ENCODE results near the gene ANKRD30BL. TPM values are rescaled to one million over a fixed set of nuclear protein-coding genes. Genes with fewer than 3 reads are reported as not detected.
"Not testable (repeated sequence)": the region's sequence is repeated elsewhere in the genome, so short reads cannot be mapped to it uniquely, and the experiment has no call there.

ANKRD30BL gene, protein sequence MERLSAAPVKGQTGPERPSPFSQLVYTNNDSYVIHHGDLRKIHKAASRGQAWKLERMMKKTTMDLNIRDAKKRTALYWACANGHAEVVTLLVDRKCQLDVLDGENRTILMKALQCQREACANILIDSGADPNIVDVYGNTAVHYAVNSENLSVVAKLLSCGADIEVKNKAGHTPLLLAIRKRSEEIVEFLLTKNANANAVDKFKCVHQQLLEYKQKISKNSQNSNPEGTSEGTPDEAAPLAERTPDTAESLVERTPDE
- total RNA-seq (under 1 TPM in 2 of 9 donors, not detected in 7; 0.14 to 0.55 TPM), polyA plus RNA-seq (under 1 TPM in 2 of 3 donors, not detected in 1; 0.13 to 0.24 TPM)
- long read RNA-seq, donor 1 = 0 reads
- long read RNA-seq, donor 2 = 0 reads
- long read RNA-seq, donor 3, partial matches to known transcripts = 0 of 1 reads
- long read RNA-seq, donor 3, other reads (novel, unspliced or antisense) = 0 of 1 reads
- long read RNA-seq, donor 4 = 0 reads
- long read RNA-seq, donor 5 = 0 reads
- long read RNA-seq, donor 6, partial matches to known transcripts = 0 of 1 reads
- long read RNA-seq, donor 6, other reads (novel, unspliced or antisense) = 1 of 1 reads
- long read RNA-seq, donor 7 = 0 reads
- long read RNA-seq, donor 8 = 0 reads
- long read RNA-seq, donor 9 = 0 reads
- long read RNA-seq, donor 10 = 0 reads

DNA sequence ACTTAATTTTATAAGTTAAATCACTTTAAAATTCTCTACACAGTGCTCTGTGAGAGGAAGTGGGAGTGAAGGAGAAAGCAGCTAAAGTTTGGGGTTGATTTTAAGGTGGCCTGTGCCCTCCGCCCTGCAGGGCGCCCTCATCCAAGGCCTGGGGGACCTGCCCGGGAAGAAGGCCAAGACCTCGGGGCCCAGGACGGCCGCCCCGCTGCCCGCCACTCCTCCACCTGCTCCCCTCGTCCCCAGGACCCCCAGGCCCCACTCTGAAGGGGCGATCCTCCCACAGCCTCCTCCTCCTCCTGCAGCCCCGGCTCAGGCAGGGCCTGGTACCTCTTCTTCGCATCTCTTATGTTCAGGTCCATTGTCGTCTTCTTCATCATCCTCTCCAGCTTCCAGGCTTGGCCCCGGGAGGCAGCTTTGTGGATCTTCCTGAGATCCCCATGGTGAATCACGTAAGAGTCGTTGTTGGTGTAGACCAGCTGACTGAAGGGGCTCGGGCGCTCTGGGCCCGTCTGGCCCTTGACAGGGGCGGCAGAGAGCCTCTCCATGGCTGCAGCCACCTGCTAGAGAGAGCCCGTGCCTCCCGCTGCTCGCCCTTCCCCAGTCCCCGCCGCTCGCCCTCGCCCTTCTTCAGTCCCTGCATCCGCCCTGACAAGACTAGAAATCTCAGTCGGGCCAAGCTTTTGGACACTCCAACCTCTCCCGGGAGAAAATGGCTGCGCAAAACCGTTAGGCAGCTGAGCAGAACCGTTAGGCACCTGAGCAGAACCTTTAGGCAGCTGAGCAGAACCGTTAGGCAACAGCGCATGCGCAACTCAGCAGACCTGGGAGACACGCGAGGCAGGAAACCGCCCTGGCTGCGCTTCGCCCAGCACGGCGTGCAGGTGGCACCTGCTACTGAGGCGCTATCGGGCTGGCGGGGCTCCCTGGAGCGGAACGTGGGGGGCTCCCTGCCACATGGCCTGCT lies at the start of gene ANKRD30BL:
Gene ANKRD30BL (minus strand): TSS at position 792 of the 964 bp plus-strand sequence. CDS start 247 bp downstream, at position 545.
- H3K36me3 ChIP-seq (replicated peaks in 1 of 2); intact Hi-C loops (cut with DNase I); H3K4me1 ChIP-seq (replicated peaks in 1 of 2); H3K9me3 ChIP-seq (replicated peaks in 1 of 3); H3K27me3 ChIP-seq; H3K4me3 ChIP-seq; DNase-seq; H3K27ac ChIP-seq: not testable (repeated sequence)
- 85 to 88% (median 87%) methylated on average over 28 to 48 of the region's 48 CpGs for WGBS, 4 donors

DNA sequence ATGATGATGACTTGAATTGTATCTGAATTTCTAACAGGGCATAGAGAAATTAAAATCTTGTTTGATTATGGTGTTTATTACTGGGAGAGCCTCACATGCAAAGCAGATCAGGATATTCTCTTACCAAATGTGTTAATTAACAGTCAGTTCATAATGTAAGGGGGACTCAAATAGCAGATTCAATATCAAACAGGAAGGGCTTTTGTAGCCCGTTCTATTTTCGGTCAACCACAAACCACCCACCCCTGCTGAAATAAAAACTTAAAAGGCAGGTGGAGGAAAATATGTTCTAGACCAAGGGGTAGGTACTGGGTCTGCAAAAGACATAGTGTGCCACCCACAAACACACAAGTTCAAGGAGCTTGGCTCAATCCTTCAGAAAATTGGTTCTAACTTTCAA lies 41.1 kb upstream of the ANKRD30BL start:
- DNase-seq; H3K27me3 ChIP-seq; H3K27ac ChIP-seq; H3K36me3 ChIP-seq (replicated peaks in 1 of 2); H3K4me3 ChIP-seq; intact Hi-C loops (cut with DNase I); H3K4me1 ChIP-seq (replicated peaks in 1 of 2); H3K9me3 ChIP-seq (replicated peaks in 1 of 3): not testable (repeated sequence)
- WGBS, 4 donors = 75 to 93% (median 79%) methylated on average over 2 of the region's 2 CpGs

DNA sequence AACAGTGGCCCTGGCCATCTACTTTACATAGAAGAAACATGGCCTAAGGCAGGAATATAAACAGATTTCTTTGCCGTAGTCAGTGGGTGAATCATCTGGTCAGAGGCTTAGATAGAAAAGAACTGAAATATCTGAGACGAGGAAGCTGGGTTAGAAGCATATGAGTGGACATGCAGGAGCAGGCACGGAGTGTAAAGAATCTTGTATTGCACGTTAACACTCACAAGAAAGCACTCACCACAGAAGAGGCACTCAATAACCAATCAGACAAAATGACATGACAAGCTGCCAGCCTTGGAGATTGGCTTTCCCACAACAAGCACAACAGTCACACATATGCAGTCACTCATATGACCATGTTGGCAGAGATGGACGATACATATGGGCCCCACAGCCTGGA lies 31.1 kb upstream of the ANKRD30BL start:
- H3K27me3 ChIP-seq; H3K27ac ChIP-seq; DNase-seq; H3K36me3 ChIP-seq (replicated peaks in 1 of 2); H3K4me1 ChIP-seq (replicated peaks in 1 of 2); H3K4me3 ChIP-seq; intact Hi-C loops (cut with DNase I); H3K9me3 ChIP-seq (replicated peaks in 1 of 3): not testable (repeated sequence)
- 77 to 83% (median 82%) methylated on average over 5 of the region's 5 CpGs for WGBS, 4 donors

DNA sequence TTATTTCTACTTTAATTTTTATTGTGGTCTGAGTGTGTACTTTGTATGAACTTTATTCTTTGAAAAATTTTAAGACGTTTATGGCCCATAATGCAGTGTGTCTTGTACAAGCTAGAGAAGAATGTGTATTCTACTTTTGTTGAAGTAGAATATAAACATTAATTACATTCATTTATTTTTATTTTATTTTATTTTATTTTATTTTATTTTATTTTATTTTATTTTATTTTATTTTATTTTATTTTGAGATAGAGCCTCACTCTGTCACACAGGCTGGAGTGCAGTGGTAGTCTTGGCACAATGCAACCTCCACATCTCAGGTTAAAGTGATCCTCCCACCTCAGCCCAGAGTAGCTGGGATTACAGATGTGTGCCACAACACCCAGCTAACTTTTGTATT lies 5.3 kb upstream of the ANKRD30BL start:
- H3K9me3 ChIP-seq (replicated peaks in 1 of 3); DNase-seq; H3K4me1 ChIP-seq (replicated peaks in 1 of 2); H3K27ac ChIP-seq; H3K4me3 ChIP-seq; H3K27me3 ChIP-seq; H3K36me3 ChIP-seq (replicated peaks in 1 of 2); intact Hi-C loops (cut with DNase I): not testable (repeated sequence)
- 63 to 82% (median 69%) methylated on average over 1 of the region's 1 CpG for WGBS, 4 donors

DNA sequence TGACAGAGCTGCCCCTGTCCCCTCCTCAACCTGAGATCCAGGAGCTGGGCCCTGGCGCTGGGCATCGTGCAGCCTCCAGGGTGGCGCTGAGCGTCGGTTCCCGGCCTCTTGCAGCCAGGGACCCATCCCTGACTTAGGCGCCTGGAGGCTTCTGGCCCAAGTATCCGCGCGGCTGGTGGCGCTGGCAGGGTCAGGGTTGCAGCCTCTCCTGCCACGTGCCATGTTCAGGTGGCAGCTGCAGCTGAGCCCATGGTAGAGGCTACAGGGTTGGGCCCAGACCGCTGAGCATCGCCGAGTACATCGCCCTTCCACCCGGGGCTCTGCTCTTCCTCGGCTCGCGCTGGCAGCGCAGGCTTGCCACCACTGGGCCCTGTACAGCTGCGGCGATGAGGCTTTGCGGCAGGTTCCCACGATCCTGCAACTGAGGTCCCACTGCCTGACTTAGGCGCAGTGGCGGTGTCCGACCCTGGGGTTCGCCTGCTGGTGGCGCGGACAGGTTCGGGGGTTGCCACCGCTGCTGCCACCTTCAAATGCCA lies 441 bp upstream of the ANKRD30BL start:
- DNase-seq; H3K9me3 ChIP-seq (replicated peaks in 1 of 3); H3K4me3 ChIP-seq; H3K4me1 ChIP-seq (replicated peaks in 1 of 2); H3K27me3 ChIP-seq; H3K36me3 ChIP-seq (replicated peaks in 1 of 2); H3K27ac ChIP-seq; intact Hi-C loops (cut with DNase I): not testable (repeated sequence)
- WGBS, 4 donors = 80 to 89% (median 87%) methylated on average over 2 to 33 of the region's 33 CpGs

DNA sequence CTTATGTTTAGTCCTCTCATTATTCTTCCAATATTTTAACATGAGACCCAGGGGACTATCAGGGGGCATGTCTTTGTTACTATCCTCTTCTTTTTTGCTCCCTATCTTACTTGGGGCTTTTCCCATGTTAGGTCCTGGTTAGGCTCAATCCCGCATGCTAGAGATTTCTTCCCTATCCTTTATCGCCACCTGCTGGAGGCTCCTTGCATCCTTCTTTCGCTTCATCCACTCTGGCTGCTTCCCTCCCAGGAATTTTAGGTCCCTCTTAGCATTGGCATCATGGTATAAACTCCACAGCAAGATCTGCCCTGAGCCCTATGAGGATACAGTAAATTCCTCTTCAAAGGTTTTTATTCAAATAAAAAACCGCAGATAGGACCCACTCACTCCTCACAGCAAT lies 15.0 kb downstream of the ANKRD30BL start:
- H3K4me3 ChIP-seq; H3K9me3 ChIP-seq (replicated peaks in 1 of 3); H3K36me3 ChIP-seq (replicated peaks in 1 of 2); intact Hi-C loops (cut with DNase I); H3K27ac ChIP-seq; H3K4me1 ChIP-seq (replicated peaks in 1 of 2); H3K27me3 ChIP-seq: not testable (repeated sequence)
- 2 to 8% (median 4%) methylated on average over 4 of the region's 4 CpGs for WGBS, 4 donors
- peak; percentile 22 to 81 (median 55) for DNase-seq
- TF ChIP-seq, protein P1, sequence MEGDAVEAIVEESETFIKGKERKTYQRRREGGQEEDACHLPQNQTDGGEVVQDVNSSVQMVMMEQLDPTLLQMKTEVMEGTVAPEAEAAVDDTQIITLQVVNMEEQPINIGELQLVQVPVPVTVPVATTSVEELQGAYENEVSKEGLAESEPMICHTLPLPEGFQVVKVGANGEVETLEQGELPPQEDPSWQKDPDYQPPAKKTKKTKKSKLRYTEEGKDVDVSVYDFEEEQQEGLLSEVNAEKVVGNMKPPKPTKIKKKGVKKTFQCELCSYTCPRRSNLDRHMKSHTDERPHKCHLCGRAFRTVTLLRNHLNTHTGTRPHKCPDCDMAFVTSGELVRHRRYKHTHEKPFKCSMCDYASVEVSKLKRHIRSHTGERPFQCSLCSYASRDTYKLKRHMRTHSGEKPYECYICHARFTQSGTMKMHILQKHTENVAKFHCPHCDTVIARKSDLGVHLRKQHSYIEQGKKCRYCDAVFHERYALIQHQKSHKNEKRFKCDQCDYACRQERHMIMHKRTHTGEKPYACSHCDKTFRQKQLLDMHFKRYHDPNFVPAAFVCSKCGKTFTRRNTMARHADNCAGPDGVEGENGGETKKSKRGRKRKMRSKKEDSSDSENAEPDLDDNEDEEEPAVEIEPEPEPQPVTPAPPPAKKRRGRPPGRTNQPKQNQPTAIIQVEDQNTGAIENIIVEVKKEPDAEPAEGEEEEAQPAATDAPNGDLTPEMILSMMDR (IDR thresholded peaks at IDR 0.05) = peak; percentile 48 to 75 (median 62)

Small RNAs within 50 kb of the gene (small RNA-seq; reads per million reads assigned to genes)
- 0 reads per million in 2 donors for gene RNU6-1132P
